Renal cortical epithelial cell (primary cell): ENCODE measurements around the gene ARFIP1. TPM values are rescaled to one million over a fixed set of nuclear protein-coding genes. Genes with fewer than 3 reads are reported as not detected.
"Not testable (repeated sequence)": the region's sequence is repeated elsewhere in the genome, so short reads cannot be mapped to it uniquely, and the experiment has no call there.

Source experiments
- DNase-seq: peaks from one replicate; pipeline ENCODE4 v3.0.0-alpha.2; 2011; ENCODE audit warnings: low read depth
- total RNA-seq: library from RNA; depleted of rRNA; stranded (reverse); fragments of >200 nt; gene quantifications from 2 replicates; pipeline ENCODE4 v1.2.3, GENCODE V29; 2014

Gene ARFIP1, protein sequence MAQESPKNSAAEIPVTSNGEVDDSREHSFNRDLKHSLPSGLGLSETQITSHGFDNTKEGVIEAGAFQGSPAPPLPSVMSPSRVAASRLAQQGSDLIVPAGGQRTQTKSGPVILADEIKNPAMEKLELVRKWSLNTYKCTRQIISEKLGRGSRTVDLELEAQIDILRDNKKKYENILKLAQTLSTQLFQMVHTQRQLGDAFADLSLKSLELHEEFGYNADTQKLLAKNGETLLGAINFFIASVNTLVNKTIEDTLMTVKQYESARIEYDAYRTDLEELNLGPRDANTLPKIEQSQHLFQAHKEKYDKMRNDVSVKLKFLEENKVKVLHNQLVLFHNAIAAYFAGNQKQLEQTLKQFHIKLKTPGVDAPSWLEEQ
- 51.9 and 67.7 TPM in 2 replicates for total RNA-seq

DNA sequence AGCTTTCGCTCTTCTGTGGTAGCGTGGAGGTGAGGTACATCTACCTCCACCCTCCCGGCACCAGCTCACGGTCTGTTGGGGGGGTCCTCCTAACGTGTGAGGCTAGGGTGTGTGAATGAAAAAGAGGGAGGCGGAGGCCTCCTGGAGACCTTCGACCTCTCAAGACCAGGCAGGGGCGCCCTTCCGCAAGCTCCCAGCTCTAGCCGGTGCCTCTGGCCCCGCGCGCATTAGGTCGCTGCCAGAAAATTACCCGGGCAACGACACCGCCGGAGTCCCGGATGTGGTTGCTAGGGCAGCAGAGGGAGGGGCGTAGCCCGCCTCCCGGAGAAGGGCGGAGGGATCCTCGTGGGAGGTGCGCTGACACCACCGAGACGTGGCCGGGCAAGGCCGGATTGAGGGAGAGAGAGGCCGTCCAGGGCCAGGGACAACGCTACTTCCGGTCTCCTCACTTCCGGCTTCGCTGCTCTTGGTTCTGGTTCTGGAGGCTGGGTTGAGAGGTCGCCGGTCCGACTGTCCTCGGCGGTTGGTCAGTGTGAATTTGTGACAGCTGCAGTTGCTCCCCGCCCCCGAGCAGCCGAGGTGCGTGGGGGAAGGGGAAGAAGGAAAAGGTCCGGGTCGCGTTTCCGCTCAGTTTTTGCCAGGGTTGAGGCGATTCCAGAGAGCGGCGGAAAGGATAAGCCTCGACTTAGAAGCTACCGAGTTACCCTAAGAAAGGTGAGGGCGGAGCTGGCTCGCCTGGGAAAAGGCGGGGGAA lies at the start of gene ARFIP1, which contains the start of gene TIGD4:
Gene ARFIP1, plus strand, starts transcription at position 442 of the 754 bp plus-strand sequence. CDS start 49,680 bp downstream, outside the sequence.
Gene TIGD4, minus strand, starts transcription at position 218 of the 754 bp plus-strand sequence. CDS start 8,726 bp downstream, outside the sequence.
- DNase-seq: peak; percentile 93

DNA sequence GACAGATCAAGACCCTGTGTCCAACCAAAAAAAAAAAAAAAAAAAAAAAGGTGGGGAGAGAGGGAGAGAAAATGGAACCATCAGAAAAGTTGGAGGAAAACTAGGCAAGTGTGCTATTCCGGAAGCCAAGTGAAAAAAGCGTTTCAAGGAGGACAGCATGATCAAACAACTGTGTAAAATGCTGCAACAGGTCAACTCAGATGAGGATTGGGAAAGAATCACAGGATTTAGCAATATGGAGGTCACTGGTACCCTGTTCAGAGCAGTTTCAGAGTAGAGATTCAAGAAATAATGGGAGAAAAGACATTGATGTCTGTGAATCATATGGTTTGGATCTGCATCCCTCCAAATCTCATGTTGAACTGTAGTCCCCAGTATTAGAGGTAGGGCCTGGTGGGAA lies 47.8 kb upstream of the ARFIP1 start:
- DNase-seq: no peak

DNA sequence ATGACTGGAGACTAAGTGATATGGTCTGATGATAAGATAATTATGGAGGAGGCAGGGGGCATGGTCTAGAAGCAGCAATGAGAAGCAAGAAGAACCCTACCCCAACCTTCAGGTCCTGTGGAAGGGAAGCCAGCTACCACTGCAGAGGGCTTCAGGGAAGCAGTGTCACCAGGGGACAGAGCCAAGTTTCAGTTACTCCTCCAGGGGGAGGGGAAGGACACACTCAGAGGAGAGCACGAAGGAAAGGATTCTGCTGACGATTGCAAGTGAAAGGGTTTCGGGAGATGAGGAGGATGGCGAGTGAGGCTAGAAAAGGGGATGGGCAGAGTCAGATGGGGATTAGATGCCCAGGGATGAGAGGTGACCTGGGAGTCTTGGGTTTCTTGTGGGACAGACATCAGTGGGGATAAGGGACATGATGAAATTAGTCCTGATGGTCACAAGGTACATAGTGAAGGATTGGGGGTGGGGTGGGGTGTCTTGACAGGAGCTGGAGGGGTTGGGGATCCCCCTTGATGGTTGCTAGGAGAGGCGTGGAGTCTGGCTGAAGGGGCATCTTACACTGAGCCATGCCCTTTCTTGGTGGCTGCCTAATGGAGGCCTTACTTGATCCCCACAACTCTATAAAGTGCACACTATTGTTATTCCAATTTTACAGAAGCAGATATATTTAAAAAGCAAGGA lies 45.6 kb upstream of the ARFIP1 start:
- DNase-seq: no peak

DNA sequence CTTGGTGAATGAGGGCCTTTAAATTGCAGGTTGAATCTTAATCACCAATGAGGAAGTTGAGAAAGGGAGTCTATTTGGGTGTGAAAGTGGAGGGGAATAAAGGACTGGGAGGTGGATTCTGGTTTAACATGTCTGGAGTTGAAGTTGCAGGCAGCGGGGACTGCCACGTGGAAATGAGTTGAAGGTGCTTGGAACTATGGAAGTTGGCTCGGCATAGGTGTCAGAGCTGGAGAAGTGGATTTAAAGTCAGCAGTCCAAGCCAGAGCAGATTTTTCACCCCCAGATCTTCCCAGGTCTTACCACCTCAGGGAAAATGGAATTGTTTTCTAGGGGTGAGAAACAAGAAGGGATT lies 45.1 kb upstream of the ARFIP1 start:
- DNase-seq: no peak

DNA sequence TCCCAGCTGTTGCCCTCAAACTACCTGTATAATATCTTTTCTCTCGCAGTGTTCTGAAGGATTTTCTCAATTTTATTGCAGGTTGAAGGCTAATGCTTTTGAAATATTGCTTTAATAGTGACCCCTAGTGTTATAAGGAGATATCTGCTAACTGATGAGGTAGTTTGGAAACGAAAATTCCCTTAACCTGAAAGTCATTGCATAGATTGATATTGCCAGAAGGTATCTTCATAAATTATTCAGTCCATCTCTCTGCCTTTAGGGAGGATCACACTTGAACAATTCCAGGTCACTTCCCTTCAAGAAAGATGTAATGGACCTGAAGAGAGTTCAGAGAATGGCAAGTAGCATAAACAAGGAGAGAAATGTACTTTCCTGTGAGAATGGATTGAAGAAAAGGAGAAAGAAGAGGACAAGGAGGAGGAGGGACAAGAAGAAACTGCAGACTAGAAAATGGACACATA lies 44.3 kb upstream of the ARFIP1 start:
- DNase-seq: peak; percentile 54

DNA sequence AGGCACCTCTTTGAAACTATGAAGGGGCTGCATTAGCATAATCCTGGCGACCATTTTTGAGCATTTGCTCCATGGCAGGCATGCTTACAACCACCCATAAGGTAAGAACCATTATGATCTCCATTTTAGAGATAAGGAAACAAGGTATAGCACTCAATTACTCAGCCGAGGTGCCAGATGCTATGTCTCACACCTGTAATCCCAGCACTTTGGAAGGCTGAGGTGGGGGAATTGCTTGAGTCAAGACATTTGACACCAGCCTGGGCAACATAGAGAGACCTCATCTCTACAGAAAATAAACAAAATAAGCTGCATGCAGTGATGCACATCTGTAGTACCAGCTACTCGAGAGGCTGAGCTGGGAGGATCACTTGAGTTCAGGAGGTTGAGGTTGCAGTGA lies 43.8 kb upstream of the ARFIP1 start:
- no peak for DNase-seq

DNA sequence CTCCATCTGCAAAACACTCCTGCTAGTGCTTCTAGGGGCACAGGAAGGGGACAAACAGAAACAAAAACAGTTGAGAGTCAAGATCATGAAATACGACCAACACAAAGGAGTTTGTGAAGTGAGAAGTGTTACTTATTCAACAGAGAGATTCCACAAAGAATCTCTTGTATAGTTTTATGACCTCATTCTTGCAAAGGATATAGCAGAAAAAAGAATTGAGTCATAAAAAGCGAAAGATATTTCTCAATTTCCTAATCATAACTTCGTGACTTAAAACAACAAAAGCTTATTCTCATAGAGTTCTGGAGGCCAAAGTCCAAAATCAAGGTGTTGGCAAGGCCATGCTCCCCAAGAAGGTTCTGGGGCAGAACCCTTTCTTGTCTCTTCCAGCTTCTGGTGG lies 40.9 kb upstream of the ARFIP1 start:
- no peak for DNase-seq

DNA sequence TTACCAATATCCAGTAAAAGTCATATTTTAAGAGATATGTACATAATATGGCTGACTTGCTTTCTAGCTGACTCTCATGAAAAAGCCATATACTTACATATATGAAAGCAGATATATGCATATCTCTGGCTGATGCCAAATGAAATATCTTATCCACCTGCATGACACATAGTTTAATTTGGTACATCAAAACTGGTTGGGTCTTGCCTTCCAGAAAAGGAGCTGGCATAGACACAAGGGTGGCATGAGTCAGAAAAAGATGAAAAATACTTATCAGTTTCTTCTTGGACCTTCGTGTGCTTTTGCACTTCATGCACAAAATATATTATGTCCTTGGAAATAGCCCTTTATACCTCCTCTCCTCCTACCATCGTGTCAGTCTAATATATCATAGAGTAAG lies 32.3 kb upstream of the ARFIP1 start:
- DNase-seq: no peak

DNA sequence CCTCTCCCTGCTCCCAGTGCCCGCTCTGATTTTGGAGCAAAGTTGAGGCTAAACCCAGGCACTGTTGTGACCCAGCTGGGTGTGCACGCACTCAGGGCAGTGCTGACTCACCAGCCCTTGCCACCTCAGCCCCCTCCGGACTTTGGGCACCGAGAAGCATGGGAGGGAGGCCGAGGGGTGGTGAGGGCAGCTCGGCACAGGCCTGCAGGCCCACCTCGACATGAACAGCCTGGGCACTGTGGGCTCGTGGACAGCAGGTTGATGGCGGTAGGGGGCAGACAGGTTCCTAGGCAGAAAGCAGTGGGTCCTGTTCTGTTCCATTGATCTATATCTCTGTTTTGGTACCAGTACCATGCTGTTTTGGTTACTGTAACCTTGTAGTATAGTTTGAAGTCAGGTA lies 31.1 kb upstream of the ARFIP1 start:
- no peak for DNase-seq

DNA sequence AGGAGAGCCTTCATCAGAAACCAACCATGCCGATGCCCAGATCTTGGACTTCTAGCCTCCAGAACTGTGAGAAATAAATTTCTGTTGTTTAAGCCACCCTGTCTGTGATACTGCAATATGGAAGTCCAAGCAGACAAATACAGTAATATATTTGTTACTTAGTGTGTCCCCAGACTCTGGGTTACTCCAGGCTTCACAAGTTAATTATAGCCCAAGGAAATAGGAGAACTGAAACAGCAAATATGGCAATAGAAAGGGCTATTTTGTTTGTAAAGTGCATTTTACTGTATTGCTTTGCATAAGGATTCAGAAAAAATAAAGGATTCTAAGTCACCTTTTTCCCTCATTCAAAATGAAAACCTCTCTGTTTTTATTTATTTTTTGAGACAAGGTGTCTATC lies 16.0 kb upstream of the ARFIP1 start:
- no peak for DNase-seq

DNA sequence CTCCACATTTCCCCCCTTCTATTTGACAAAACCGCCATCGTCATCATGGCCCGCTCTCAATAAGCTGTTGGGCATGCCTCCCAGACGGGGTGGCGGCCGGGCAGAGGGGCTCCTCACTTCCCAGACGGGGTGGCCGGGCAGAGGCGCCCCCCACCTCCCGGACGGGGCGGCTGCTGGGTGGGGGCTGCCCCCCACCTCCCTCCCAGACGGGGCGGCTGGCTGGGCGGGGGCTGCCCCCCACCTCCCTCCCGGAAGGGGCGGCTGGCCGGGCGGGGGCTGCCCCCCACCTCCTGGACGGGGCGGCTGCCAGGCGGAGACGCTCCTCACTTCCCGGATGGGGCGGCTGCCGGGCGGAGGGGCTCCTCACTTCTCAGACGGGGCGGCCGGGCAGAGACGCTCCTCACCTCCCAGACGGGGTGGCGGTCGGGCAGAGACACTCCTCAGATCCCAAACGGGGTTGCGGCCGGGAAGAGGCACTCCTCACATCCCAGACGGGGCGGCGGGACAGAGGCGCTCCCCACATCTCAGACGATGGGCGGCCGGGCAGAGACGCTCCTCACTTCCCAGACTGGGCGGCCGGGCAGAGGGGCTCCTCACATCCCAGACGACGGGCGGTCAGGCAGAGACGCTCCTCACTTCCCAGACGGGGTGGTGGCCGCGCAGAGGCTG lies 14.6 kb upstream of the ARFIP1 start:
- DNase-seq: not testable (repeated sequence)

DNA sequence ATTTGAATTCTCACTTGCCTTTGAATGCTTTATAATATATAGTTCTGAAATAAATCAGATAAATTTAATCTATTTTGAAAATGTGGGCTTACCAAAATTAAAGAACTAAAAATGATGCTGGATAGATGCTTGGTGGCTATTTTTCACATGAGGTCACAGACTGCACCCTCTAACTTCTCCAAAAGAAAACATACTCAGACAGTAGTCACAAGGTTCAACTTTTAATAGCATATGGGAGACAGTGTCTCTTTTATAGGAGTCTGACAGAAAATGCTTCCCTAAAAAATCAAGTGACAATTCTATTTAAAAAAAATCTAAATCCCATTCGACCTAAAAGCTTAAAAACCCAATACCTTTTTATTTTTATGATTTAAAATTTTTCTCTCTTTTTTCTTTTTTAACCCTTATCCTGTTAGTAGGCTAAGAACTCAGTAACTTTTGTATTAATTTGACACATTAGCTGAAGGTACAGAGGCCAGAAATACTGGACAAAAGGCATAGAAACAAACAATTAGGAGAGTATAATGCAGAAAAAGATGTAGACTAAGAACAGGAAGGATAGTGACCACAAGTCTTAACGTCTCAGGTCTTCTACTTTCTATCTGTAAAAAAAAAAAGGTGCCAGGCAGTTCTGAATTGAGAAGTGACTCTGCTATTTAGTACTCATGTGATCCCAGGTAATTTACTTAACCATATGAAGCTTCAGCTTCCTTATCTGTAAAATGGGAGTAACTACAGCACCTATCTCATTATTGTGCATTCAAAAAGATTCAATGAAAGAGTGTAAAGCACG lies 7.8 kb upstream of the ARFIP1 start:
- no peak for DNase-seq

DNA sequence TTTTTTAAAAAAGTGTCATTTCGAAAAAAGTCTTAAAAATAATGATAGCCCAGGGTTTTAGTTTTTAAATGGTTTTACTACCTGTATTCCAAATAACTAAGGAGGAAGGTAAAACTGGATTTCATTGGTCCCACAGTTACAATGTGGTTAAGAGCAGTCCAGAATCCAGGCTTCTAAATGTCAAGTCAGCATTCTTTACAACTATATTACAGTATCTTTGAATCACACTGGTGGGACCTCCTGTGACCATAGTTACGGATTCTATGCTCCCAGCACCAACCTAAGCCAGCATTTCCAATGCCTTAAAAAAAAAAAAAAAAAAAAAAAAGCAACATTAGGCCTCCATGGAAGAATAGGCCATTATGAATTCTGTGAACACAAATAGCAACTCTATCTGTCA lies 6.4 kb upstream of the ARFIP1 start:
- no peak for DNase-seq

DNA sequence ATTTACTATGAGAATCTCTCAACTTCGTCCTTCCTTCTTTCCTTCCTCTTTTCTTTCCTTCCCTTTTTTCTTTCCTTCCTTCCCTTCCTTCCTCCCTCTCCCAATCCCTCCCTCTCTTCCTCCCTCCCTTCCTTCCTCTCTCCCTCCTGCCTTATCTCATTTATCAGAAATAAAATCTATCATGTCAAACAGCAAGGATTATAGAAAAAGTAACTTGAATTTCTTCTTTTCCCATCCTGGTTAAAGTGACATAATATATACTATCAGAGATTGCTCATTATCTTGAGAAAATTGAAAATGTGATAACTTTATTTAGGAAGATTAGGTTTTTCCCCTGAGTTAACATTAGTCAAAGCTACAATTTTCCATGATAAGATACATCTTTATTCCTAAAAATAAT lies 5.8 kb upstream of the ARFIP1 start:
- no peak for DNase-seq

DNA sequence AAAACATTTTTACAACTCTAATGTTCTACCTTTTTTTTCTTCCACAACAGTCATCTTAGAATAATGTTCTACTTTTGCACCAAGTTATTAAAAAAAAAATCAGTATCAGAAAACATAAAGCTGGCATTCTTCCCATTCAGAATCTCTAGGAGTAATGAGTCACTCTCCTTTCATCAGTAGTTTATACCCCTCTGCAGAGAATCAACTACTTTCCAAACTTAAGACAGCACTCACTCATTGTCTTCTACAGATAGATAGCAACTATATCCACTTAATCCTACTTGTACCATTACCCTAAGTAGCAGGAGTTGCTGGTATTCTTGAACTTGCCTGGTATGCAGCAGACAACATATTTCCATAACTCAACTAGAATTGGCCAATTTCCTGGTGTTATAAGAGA lies 3.4 kb upstream of the ARFIP1 start:
- no peak for DNase-seq

DNA sequence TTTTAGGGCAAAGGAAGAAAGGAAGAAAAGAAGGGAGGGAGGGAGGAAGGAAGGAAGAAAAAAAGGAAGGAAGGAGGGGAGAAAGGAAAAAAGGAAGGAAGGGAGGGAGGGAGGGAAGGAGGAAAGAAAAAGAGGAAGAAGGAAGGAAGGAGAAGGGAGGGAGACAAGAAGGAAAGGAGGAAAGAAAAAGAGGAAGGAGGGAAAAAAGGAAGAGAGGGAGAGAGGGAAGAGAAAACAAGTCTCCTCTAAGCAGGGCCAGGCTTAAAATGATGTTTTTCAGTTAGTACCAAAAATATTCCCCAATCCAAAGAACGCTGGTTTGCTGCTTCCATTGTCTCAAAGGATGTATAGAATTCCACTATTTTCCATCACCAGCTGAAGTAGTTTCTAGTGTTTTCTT lies 2.3 kb upstream of the ARFIP1 start:
- no peak for DNase-seq

DNA sequence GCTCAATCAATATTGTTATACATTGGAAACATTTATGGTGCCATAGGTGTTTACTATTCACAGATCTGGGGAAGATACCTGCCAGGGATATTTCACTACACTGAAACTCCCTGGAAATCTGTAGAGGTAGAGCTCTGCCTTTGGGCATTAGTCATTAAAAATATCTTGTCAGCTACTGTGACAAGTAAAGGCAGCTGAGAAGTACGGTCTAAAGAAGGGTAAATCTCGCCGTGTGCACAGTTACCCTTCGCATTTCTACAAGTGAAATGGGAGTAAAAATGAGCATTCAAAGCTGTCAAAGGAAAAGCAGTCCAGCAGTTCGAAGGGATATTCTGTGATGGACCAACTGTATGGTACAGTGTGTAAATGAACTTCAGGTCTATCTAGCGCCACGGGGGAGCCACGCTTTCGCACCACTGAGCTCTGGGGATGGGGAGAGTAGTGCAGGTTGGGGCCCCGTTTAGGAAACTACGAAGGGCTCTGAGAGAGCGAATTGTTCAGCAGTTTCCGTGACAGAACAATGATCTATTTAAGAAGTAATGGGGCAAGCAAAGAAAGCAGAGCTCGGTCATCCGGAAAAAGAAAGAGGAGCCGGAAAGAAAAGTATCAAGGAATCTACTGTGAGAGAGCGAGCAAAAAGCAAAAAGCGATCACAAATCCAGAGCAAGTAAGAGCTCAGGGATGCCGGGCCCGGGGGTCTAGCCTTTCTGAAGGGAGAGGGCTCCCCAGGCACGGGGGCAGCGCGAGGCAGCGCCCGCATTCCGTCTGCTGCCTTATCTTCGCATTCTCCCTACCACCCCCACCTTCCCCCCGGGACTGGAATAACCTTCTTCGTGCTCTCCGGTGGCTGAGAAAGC lies 870 bp upstream of the ARFIP1 start:
- DNase-seq: peak; percentile 51

DNA sequence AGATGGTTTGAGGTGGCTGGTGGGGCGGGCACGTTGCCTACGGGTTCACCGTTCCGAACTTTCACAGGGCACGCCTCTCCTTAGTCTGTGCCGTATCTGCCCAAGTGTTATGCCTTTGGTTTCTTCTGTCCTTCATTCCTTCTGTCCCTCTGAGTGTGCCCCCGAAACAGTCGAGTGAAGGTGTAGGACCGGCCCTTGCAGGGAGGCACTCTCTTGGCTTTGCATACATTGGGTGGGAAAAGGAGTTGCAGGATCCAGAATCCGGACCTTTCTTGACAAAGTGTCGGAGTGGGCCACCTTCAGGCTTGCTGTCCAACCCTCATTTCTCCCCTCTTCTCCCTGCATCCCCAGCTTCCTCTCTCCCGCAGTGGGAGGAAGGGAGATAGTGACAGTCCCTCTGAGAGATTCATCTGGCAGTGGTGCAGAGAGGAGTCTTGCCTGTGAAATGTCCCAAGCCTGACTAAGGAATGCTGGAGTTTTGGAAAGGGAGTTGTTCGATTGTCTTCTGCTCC lies 569 bp downstream of the ARFIP1 start:
- DNase-seq: peak; percentile 15

DNA sequence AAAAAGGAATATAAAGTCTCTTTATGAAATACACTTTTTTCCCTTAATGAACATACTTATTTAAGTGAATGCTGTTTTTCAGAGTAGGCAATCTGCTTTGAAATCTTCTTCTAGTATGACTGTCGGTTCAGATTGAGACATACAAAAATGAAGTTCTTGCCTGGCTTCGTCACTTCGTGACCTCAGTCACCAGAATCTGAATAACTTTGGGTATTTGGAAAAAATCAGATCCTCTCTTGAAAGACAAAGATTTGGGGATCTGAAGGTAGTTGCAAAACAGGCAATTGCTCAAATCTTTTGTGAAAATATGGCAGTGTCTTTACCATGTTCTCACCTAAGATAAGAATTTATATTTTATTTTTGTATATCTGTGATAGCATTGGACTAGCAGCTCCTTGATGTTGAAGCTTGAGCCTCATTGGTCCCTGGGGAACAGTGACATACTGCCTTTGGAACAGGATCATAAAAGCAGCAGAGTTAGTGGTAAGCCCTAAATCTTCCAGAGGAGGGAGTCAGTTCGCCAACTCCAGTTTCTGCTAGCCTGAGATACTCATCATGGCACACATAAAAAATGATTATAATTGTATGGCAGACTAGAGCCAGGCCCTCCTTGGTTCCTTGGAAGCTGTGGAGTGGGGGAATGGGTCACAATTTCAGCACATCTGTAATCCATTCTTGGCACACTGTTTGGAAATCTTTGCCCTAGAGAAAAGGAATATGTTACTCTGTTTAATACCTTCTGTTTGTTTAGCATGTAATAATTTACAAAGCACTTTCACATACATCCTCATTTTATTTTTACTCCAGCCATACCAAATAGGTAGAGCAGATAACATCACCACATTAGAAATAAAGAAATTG lies 5.0 kb downstream of the ARFIP1 start:
- DNase-seq: peak; percentile 38
